Measurements from ENCODE around the gene LRP5. TPM values are rescaled to one million over a fixed set of nuclear protein-coding genes. Genes with fewer than 3 reads are reported as not detected.
A peak's percentile ranks its signal among the peaks of the same experiment; 100 is the strongest.

Gene LRP5
- total and polyA plus RNA-seq, 12 donors, result 10.7 to 277 (median 75.8) TPM

- H3K9me3 ChIP-seq (replicated peaks in 1 of 3), result no peaks in the 10 kb centered on the region
- H3K4me1 ChIP-seq (replicated peaks in 1 of 2), result peaks cover 24 to 73% of the 10 kb centered on the region in 2 donors
- H3K27ac ChIP-seq, result peak overlapping the region in 4 of 5 donors; percentile 48 to 78 (median 55)
- H3K27me3 ChIP-seq, result no peaks in the 10 kb centered on the region
- TF ChIP-seq, protein P1, sequence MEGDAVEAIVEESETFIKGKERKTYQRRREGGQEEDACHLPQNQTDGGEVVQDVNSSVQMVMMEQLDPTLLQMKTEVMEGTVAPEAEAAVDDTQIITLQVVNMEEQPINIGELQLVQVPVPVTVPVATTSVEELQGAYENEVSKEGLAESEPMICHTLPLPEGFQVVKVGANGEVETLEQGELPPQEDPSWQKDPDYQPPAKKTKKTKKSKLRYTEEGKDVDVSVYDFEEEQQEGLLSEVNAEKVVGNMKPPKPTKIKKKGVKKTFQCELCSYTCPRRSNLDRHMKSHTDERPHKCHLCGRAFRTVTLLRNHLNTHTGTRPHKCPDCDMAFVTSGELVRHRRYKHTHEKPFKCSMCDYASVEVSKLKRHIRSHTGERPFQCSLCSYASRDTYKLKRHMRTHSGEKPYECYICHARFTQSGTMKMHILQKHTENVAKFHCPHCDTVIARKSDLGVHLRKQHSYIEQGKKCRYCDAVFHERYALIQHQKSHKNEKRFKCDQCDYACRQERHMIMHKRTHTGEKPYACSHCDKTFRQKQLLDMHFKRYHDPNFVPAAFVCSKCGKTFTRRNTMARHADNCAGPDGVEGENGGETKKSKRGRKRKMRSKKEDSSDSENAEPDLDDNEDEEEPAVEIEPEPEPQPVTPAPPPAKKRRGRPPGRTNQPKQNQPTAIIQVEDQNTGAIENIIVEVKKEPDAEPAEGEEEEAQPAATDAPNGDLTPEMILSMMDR (IDR thresholded peaks at IDR 0.05), result no peak
- no peak for TF ChIP-seq POLR2A (IDR thresholded peaks at IDR 0.05)
- WGBS, 4 donors, result 31 to 37% (median 33%) methylated on average over 12 to 14 of the region's 14 CpGs
- H3K4me3 ChIP-seq, result no peak overlapping the region
- peak in 2 of 7 donors; percentile 37 to 55 for DNase-seq
- no peaks in the 10 kb centered on the region for H3K36me3 ChIP-seq (replicated peaks in 1 of 2)
- intact Hi-C loops (cut with DNase I), result no loop called here
Observed at GRCh38 chr11:68331338-68331947, 19.1 kb downstream of the LRP5 start.

DNA sequence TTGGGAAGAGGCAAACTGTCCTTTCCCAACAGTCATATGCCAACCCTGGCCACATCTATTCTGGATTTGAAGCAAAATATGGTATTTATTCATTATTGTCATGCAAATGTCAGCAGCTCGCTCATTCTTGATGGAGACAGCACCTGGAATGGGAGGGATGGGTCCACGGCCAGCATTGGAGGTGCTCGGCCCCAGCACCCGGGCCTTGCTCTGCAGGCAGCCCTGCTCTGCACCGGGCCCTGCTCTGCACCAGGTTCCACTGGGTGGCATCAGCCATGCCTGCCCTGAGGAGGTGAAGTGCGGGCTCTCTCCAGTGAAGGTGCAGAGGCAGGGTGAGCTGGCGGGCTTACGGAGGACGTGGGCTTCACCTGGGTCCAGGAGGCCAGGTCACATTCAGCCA is 19.8 kb downstream of the LRP5 start:
- H3K27me3 ChIP-seq, result no peaks in the 10 kb centered on the region
- H3K9me3 ChIP-seq (replicated peaks in 1 of 3), result no peaks in the 10 kb centered on the region
- peak in 1 of 7 donors; percentile 18 for DNase-seq
- no peaks in the 10 kb centered on the region for H3K36me3 ChIP-seq (replicated peaks in 1 of 2)
- 92 to 99% (median 95%) methylated on average over 5 to 9 of the region's 9 CpGs for WGBS, 4 donors
- H3K4me3 ChIP-seq, result no peak overlapping the region
- intact Hi-C loops (cut with DNase I), result no loop called here
- TF ChIP-seq, protein P1 (IDR thresholded peaks at IDR 0.05), result no peak
- TF ChIP-seq POLR2A (IDR thresholded peaks at IDR 0.05), result no peak
- H3K27ac ChIP-seq, result peak overlapping the region in 2 of 5 donors; percentile 50 to 78
- peaks cover 24 to 73% of the 10 kb centered on the region in 2 donors for H3K4me1 ChIP-seq (replicated peaks in 1 of 2)

DNA sequence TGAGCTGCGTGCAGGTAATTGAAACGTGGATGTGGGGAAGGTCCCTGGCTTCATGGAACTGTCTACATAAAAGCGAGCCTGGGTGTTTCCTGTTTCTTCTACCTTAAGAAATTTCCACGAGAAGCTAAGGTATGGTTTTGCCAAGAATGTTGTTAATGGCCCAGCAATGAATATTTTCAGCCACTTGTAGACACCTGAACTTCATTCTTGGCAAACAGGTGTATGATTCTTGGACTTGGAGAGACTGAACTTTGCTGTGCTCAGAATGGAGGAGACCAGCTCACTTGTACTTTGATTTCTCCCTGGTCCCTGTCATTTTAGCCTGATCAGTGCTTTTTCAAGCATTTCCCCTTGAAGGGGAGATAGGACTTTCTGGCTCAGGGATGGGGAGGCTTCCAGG is 20.8 kb downstream of the LRP5 start:
- H3K4me1 ChIP-seq (replicated peaks in 1 of 2), result peaks cover 27 to 67% of the 10 kb centered on the region in 2 donors
- 53 to 64% (median 58%) methylated on average over 4 of the region's 4 CpGs for WGBS, 4 donors

GRCh38 chr11:68334923-68335322 is 22.5 kb downstream of the LRP5 start:
- no peak overlapping the region for H3K27ac ChIP-seq
- intact Hi-C loops (cut with DNase I), result no loop called here
- peak in 1 of 7 donors; percentile 44 for DNase-seq
- H3K36me3 ChIP-seq (replicated peaks in 1 of 2), result no peaks in the 10 kb centered on the region
- no peak for TF ChIP-seq POLR2A (IDR thresholded peaks at IDR 0.05)
- TF ChIP-seq, protein P1 (IDR thresholded peaks at IDR 0.05), result no peak
- no peak overlapping the region for H3K4me3 ChIP-seq
- 60 to 74% (median 69%) methylated on average over 4 of the region's 4 CpGs for WGBS, 4 donors
- H3K9me3 ChIP-seq (replicated peaks in 1 of 3), result no peaks in the 10 kb centered on the region
- H3K4me1 ChIP-seq (replicated peaks in 1 of 2), result peaks cover 27 to 53% of the 10 kb centered on the region in 2 donors
- H3K27me3 ChIP-seq, result no peaks in the 10 kb centered on the region

More for the DNA sequence above, 20.8 kb downstream of the LRP5 start:
- H3K36me3 ChIP-seq (replicated peaks in 1 of 2), result no peaks in the 10 kb centered on the region
- H3K27ac ChIP-seq, result peak overlapping the region in 2 of 5 donors; percentile 50 to 78
- DNase-seq, result no peak
- TF ChIP-seq POLR2A (IDR thresholded peaks at IDR 0.05), result no peak
- TF ChIP-seq, protein P1 (IDR thresholded peaks at IDR 0.05), result no peak
- no peaks in the 10 kb centered on the region for H3K27me3 ChIP-seq
- no peak overlapping the region for H3K4me3 ChIP-seq
- intact Hi-C loops (cut with DNase I), result no loop called here
- no peaks in the 10 kb centered on the region for H3K9me3 ChIP-seq (replicated peaks in 1 of 3)

Measured in adrenal gland (tissue), 12 donors.